ENCODE measurements around the gene ATAD2B.

The ATAD2B gene

DNA sequence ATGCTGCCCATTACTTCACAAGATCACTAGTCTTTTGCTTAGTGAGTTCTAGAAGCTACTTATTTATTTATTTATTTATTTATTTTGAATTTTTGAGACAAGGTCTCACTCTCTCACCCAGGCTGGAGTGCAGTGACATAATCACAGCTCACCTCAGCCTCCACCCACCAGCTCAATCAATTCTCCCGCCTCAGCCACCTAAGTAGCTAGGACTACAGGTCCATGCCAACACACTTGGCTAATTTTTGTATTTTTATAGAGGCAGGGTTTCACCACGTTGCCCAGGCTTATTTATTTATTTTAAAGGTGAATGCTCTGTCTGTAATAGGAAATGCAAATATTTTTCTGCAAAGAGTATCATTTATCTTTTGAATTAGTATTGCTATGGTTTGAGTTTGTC is 67.7 kb downstream of the ATAD2B start:
- Histone ChIP-seq H4K8ac (ENCODE audit: low read depth, low read length) (no peak overlapping the region), H3K9me3 (ENCODE audit: insufficient read depth, low read depth, low read length) (no peaks in the 10 kb centered on the region), H3K79me2 (ENCODE audit: control insufficient read depth, insufficient read depth, low read length, poor library complexity) (no peaks in the 10 kb centered on the region), H3K4ac (ENCODE audit: low read depth, low read length) (no peak overlapping the region), H3K14ac (ENCODE audit: low read length) (no peak overlapping the region), H3K9ac (ENCODE audit: low read length) (no peak overlapping the region), H3K18ac (ENCODE audit: low read length) (no peak overlapping the region), H2BK120ac (ENCODE audit: insufficient read depth, low read length, poor library complexity) (no peak overlapping the region), H3K4me2 (ENCODE audit: low read length) (no peak overlapping the region), H4K12ac (ENCODE audit: low read depth, low read length) (no peak overlapping the region), H2BK12ac (ENCODE audit: low read length) (no peak overlapping the region), H3K4me1 (ENCODE audit: control insufficient read depth in 1 of 2, insufficient read depth in 2 of 2, low read length in 2 of 2) (no peaks in the 10 kb centered on the region), H2AK5ac (ENCODE audit: low read length) (no peak overlapping the region), H2BK5ac (ENCODE audit: low read depth, low read length, poor library complexity) (no peak overlapping the region), H4K91ac (ENCODE audit: low read depth, low read length) (no peak overlapping the region), H3K79me1 (ENCODE audit: low read length) (no peaks in the 10 kb centered on the region), H3K4me3 (ENCODE audit: low read depth, low read length) (no peak overlapping the region), H3K27me3 (ENCODE audit: insufficient read depth, low read length) (no peaks in the 10 kb centered on the region), H3K36me3 (ENCODE audit: control insufficient read depth in 1 of 2, insufficient read depth in 2 of 2, low read length in 2 of 2) (peaks cover 3 to 11% of the 10 kb centered on the region in 2 experiments), H3K23ac (ENCODE audit: low read length) (no peak overlapping the region), H2AFZ (ENCODE audit: insufficient read depth, low read length, poor library complexity) (no peak overlapping the region), H3K27ac (ENCODE audit: low read depth, low read length) (no peak overlapping the region)
- no peak for DNase-seq
- WGBS (ENCODE audit: extremely low coverage, insufficient coverage, insufficient read length), result no CpG with 5 or more reads among the region's 2 CpGs

DNA sequence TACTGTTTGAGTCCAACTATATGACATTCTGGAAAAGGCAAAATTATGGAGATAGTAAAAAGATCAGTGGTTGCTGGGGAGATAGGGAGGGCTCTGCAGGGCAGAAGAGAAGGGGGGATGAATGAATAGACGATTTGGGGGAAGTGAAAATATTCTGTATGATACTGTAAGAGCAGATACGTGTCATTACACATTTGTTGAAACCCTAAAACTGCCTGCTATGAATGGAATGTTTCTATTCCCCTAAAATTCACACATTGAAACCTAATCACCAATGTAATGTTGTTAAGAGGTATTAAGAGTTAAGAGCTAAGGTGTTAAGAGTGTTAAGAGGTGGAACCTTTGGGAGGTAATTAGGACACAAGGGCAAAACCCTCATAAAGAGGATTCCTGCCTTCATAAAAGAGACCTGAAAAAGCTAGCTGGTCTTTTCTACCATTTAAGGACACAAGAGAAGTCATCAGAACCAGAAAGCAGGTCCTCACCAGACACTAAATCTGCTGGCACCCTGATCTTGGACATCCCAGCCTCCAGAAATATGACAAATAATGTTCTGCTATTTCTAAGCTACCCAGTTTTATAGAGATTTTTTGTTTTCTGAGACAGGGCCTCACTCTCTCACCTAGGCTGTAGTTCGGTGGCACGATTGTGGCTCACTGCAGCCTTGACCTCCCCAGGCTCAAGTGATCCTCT is 76.2 kb downstream of the ATAD2B start:
- Histone ChIP-seq H3K4ac (ENCODE audit: low read depth, low read length) (no peak overlapping the region), H3K79me1 (ENCODE audit: low read length) (no peaks in the 10 kb centered on the region), H3K36me3 (ENCODE audit: control insufficient read depth in 1 of 2, insufficient read depth in 2 of 2, low read length in 2 of 2) (peaks cover 0 to 2% of the 10 kb centered on the region in 2 experiments), H4K8ac (ENCODE audit: low read depth, low read length) (no peak overlapping the region), H3K14ac (ENCODE audit: low read length) (no peak overlapping the region), H3K18ac (ENCODE audit: low read length) (no peak overlapping the region), H3K9ac (ENCODE audit: low read length) (no peak overlapping the region), H3K9me3 (ENCODE audit: insufficient read depth, low read depth, low read length) (no peaks in the 10 kb centered on the region), H3K23ac (ENCODE audit: low read length) (no peak overlapping the region), H2AFZ (ENCODE audit: insufficient read depth, low read length, poor library complexity) (no peak overlapping the region), H3K4me1 (ENCODE audit: control insufficient read depth in 1 of 2, insufficient read depth in 2 of 2, low read length in 2 of 2) (no peaks in the 10 kb centered on the region), H4K12ac (ENCODE audit: low read depth, low read length) (no peak overlapping the region), H2BK5ac (ENCODE audit: low read depth, low read length, poor library complexity) (no peak overlapping the region), H3K4me3 (ENCODE audit: low read depth, low read length) (no peak overlapping the region), H3K79me2 (ENCODE audit: control insufficient read depth, insufficient read depth, low read length, poor library complexity) (no peaks in the 10 kb centered on the region), H2AK5ac (ENCODE audit: low read length) (no peak overlapping the region), H3K27ac (ENCODE audit: low read depth, low read length) (no peak overlapping the region), H4K91ac (ENCODE audit: low read depth, low read length) (no peak overlapping the region), H3K4me2 (ENCODE audit: low read length) (no peak overlapping the region), H2BK120ac (ENCODE audit: insufficient read depth, low read length, poor library complexity) (no peak overlapping the region), H3K27me3 (ENCODE audit: insufficient read depth, low read length) (no peaks in the 10 kb centered on the region), H2BK12ac (ENCODE audit: low read length) (no peak overlapping the region)
- WGBS (ENCODE audit: extremely low coverage, insufficient coverage, insufficient read length), result no CpG with 5 or more reads among the region's 4 CpGs
- DNase-seq, result peak; percentile 3 to 55

DNA sequence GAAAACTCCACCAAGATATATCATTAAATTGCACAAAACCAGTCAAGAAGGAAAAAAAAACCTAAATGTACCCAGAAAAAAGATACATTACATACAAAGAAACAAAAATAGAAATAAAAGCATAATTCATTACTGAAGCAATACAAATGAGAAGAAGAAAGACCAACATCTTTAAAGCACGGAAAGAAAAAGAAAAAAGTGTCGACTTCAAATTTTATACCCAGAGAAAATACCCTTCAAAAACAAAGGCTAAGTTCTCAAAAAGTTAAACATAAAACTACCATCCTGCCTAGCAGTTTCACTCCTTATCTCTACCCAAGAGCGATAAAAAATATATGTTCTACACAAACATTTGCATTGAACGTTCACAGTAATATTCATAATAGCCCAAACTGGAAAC is 82.0 kb downstream of the ATAD2B start:
- H3K27ac ChIP-seq (ENCODE audit: low read depth, low read length), result no peak overlapping the region
- DNase-seq, result no peak
- H3K9ac ChIP-seq (ENCODE audit: low read length), result no peak overlapping the region
- H4K91ac ChIP-seq (ENCODE audit: low read depth, low read length), result no peak overlapping the region
- no peaks in the 10 kb centered on the region for H3K79me1 ChIP-seq (ENCODE audit: low read length)
- H3K4ac ChIP-seq (ENCODE audit: low read depth, low read length), result no peak overlapping the region
- no peak overlapping the region for H3K18ac ChIP-seq (ENCODE audit: low read length)
- H3K4me2 ChIP-seq (ENCODE audit: low read length), result no peak overlapping the region
- no peaks in the 10 kb centered on the region for H3K9me3 ChIP-seq (ENCODE audit: insufficient read depth, low read depth, low read length)
- no peak overlapping the region for H2BK12ac ChIP-seq (ENCODE audit: low read length)
- WGBS (ENCODE audit: extremely low coverage, insufficient coverage, insufficient read length), result no CpG with 5 or more reads among the region's 4 CpGs
- H2AK5ac ChIP-seq (ENCODE audit: low read length), result no peak overlapping the region
- no peak overlapping the region for H2BK5ac ChIP-seq (ENCODE audit: low read depth, low read length, poor library complexity)
- H3K79me2 ChIP-seq (ENCODE audit: control insufficient read depth, insufficient read depth, low read length, poor library complexity), result no peaks in the 10 kb centered on the region
- no peak overlapping the region for H3K23ac ChIP-seq (ENCODE audit: low read length)
- H4K8ac ChIP-seq (ENCODE audit: low read depth, low read length), result no peak overlapping the region
- H3K4me1 ChIP-seq (ENCODE audit: control insufficient read depth in 1 of 2, insufficient read depth in 2 of 2, low read length in 2 of 2), result no peaks in the 10 kb centered on the region
- no peak overlapping the region for H4K12ac ChIP-seq (ENCODE audit: low read depth, low read length)
- H3K4me3 ChIP-seq (ENCODE audit: low read depth, low read length), result no peak overlapping the region
- H2AFZ ChIP-seq (ENCODE audit: insufficient read depth, low read length, poor library complexity), result no peak overlapping the region
- no peak overlapping the region for H2BK120ac ChIP-seq (ENCODE audit: insufficient read depth, low read length, poor library complexity)
- H3K36me3 ChIP-seq (ENCODE audit: control insufficient read depth in 1 of 2, insufficient read depth in 2 of 2, low read length in 2 of 2), result peaks cover 2% of the 10 kb centered on the region in 2 experiments
- H3K14ac ChIP-seq (ENCODE audit: low read length), result no peak overlapping the region
- H3K27me3 ChIP-seq (ENCODE audit: insufficient read depth, low read length), result no peaks in the 10 kb centered on the region

DNA sequence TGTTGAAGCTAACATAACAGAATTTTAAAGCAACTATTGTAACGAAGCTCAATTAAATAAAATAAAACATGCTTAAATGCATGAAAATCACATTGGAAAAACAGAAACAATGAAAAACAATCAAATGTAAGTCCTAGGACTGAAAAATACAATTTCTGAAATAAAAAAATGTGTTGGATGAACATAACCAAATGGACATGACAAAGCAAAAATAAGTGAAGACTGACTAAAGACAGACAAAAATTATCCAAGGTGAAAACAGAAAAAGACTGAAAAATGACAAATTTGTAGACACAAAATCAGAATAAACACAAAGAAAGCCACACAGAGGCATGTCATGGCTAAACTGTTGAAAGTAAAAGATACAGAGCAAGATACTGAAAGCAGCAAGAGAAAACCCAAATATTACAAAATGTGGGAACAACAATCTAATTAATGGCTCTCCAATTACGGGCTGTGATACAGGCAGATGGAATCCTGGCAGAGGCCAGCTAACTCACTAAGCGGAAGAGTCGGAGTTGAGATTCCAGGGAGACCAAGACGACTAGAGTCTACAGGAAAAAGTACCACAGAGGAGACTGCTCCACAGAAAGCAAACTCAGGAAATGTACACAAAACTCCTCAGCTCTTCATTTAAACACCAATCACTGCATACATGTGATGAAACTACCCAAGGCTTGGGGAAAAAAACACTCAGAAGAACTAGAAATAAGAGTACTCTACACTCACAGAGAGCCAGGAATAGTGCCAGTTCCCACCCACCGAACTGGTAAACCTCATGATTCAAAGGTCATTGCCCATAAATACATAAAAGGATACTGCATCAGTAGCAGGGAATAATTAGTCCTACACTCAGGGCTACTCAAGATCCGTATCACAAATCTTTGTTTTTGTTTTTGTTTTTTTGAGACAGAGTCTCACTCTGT is 83.6 kb downstream of the ATAD2B start:
- H3K4me2 ChIP-seq (ENCODE audit: low read length), result no peak overlapping the region
- WGBS (ENCODE audit: extremely low coverage, insufficient coverage, insufficient read length), result no CpG with 5 or more reads among the region's 7 CpGs

More for the DNA sequence above, 83.6 kb downstream of the ATAD2B start:
- no peak overlapping the region for H2BK5ac ChIP-seq (ENCODE audit: low read depth, low read length, poor library complexity)
- DNase-seq, result no peak
- H4K12ac ChIP-seq (ENCODE audit: low read depth, low read length), result no peak overlapping the region
- no peak overlapping the region for H2BK120ac ChIP-seq (ENCODE audit: insufficient read depth, low read length, poor library complexity)
- no peak overlapping the region for H4K8ac ChIP-seq (ENCODE audit: low read depth, low read length)
- H3K9me3 ChIP-seq (ENCODE audit: insufficient read depth, low read depth, low read length), result no peaks in the 10 kb centered on the region
- H3K18ac ChIP-seq (ENCODE audit: low read length), result no peak overlapping the region
- no peaks in the 10 kb centered on the region for H3K79me2 ChIP-seq (ENCODE audit: control insufficient read depth, insufficient read depth, low read length, poor library complexity)
- H3K4me3 ChIP-seq (ENCODE audit: low read depth, low read length), result no peak overlapping the region
- H3K27ac ChIP-seq (ENCODE audit: low read depth, low read length), result no peak overlapping the region
- no peak overlapping the region for H3K14ac ChIP-seq (ENCODE audit: low read length)
- H3K36me3 ChIP-seq (ENCODE audit: control insufficient read depth in 1 of 2, insufficient read depth in 2 of 2, low read length in 2 of 2), result peaks cover 2% of the 10 kb centered on the region in 2 experiments
- H2AFZ ChIP-seq (ENCODE audit: insufficient read depth, low read length, poor library complexity), result no peak overlapping the region
- H3K4me1 ChIP-seq (ENCODE audit: control insufficient read depth in 1 of 2, insufficient read depth in 2 of 2, low read length in 2 of 2), result no peaks in the 10 kb centered on the region
- no peaks in the 10 kb centered on the region for H3K79me1 ChIP-seq (ENCODE audit: low read length)
- no peak overlapping the region for H2AK5ac ChIP-seq (ENCODE audit: low read length)
- H3K27me3 ChIP-seq (ENCODE audit: insufficient read depth, low read length), result no peaks in the 10 kb centered on the region
- no peak overlapping the region for H4K91ac ChIP-seq (ENCODE audit: low read depth, low read length)
- H3K23ac ChIP-seq (ENCODE audit: low read length), result no peak overlapping the region
- H3K4ac ChIP-seq (ENCODE audit: low read depth, low read length), result no peak overlapping the region
- H3K9ac ChIP-seq (ENCODE audit: low read length), result no peak overlapping the region
- H2BK12ac ChIP-seq (ENCODE audit: low read length), result no peak overlapping the region
